Iris pigment epithelial cell (primary cell): ENCODE data around the gene AHR.
"Not testable (repeated sequence)": the region's sequence is repeated elsewhere in the genome, so short reads cannot be mapped to it uniquely, and the experiment has no call there.

Experiments used
- DNase-seq: peaks from one replicate; pipeline ENCODE4 v3.0.0-alpha.2; 2011; ENCODE audit warnings: low read depth

Gene AHR

GRCh38 chr7:17339952-17340351, 41.5 kb downstream of the AHR start:
- no peak for DNase-seq

GRCh38 chr7:17340655-17341054, 42.2 kb downstream of the AHR start:
- DNase-seq: no peak

- no peak for DNase-seq
These were observed 44.3 kb downstream of the AHR start for GRCh38 chr7:17342756-17343155.

GRCh38 chr7:17347401-17347800, 48.9 kb downstream of the AHR start:
- peak; percentile 85 for DNase-seq

- DNase-seq: not testable (repeated sequence)
These were observed 50.5 kb downstream of the AHR start for GRCh38 chr7:17348932-17349331.

GRCh38 chr7:17350321-17350720, 51.9 kb downstream of the AHR start:
- DNase-seq: not testable (repeated sequence)

GRCh38 chr7:17353650-17354419, 55.4 kb downstream of the AHR start:
- not testable (repeated sequence) for DNase-seq

- DNase-seq: no peak
These were observed 56.0 kb downstream of the AHR start for GRCh38 chr7:17354473-17354872.

- no peak for DNase-seq
These were observed 56.6 kb downstream of the AHR start for GRCh38 chr7:17355050-17355449.

- peak; percentile 53 for DNase-seq
These were observed 59.5 kb downstream of the AHR start for GRCh38 chr7:17357952-17358351.

- no peak for DNase-seq
These were observed 61.2 kb downstream of the AHR start for GRCh38 chr7:17359610-17360009.

- no peak for DNase-seq
These were observed 64.1 kb downstream of the AHR start for GRCh38 chr7:17362439-17363105.

GRCh38 chr7:17364671-17365070, 66.2 kb downstream of the AHR start:
- DNase-seq: no peak

GRCh38 chr7:17365775-17366174, 67.3 kb downstream of the AHR start:
- DNase-seq: no peak

- DNase-seq: peak; percentile 44
These were observed 69.0 kb downstream of the AHR start for GRCh38 chr7:17367502-17367901.

GRCh38 chr7:17368856-17369524, 70.5 kb downstream of the AHR start:
- DNase-seq: peak; percentile 48

- peak; percentile 99 for DNase-seq
These were observed 71.4 kb downstream of the AHR start for GRCh38 chr7:17369691-17370426.

GRCh38 chr7:17370901-17371585, 72.6 kb downstream of the AHR start:
- DNase-seq: peak; percentile 21

GRCh38 chr7:17371671-17372524, 73.4 kb downstream of the AHR start:
- peak; percentile 98 for DNase-seq

- DNase-seq: no peak
These were observed 75.7 kb downstream of the AHR start for GRCh38 chr7:17374157-17374556.

- no peak for DNase-seq
These were observed 76.2 kb downstream of the AHR start for GRCh38 chr7:17374654-17375053.
